ENCODE measurements around the gene CTDSPL2. TPM values are rescaled to one million over a fixed set of nuclear protein-coding genes. Genes with fewer than 3 reads are reported as not detected.

Gene CTDSPL2
- polyA plus RNA-seq, 2 of the 4 experiments (the other 2 are of a cell fraction) = 15.4 to 50.1 TPM

GRCh38 chr15:44535092-44535491 is 107.7 kb downstream of the CTDSPL2 start (continued):
- TF ChIP-seq REST (IDR thresholded peaks at IDR 0.05) = no peak
- no peak for TF ChIP-seq SREBF2 (IDR thresholded peaks at IDR 0.05)
- no peak for TF ChIP-seq CTCF (IDR thresholded peaks at IDR 0.05)
- no peak for TF ChIP-seq FOXS1 (CRISPR knock-in tag; IDR thresholded peaks at IDR 0.05)
- TF ChIP-seq CHD2 (IDR thresholded peaks at IDR 0.05; ENCODE audit: low read length, partially characterized antibody) = no peak
- TF ChIP-seq MAX (IDR thresholded peaks at IDR 0.05) = no peak
- TF ChIP-seq MYC (IDR thresholded peaks at IDR 0.05; ENCODE audit: borderline replicate concordance, low read length) = no peak
- no peak for TF ChIP-seq ZC3H11A (IDR thresholded peaks at IDR 0.05)

- peak overlapping the region; percentile 83 for H3K4me2 ChIP-seq
- CTCF ChIA-PET = interaction anchor here (0.6 to 0.8 kb wide), 2 partner anchors 14 to 23 kb away, joined by 3 to 4 read pairs; no protein-coding TSS in a partner anchor
- POLR2A ChIA-PET = no interaction called here
- H3K27ac ChIP-seq = peak overlapping the region; percentile 99 to 100
- no peak for FAIRE-seq
- H3K4me3 ChIP-seq = peak overlapping the region; percentile 98
- H3K4me1 ChIP-seq = peaks cover 19% of the 10 kb centered on the region
- 65% methylated on average over 36 of the region's 36 CpGs for WGBS (ENCODE audit: missing lambda C conversion rate)
- peak in 1 of 2 experiments; percentile 8; a peak in 2 of 6 replicates for ATAC-seq
- peak in 1 of 2 experiments; percentile 14 for DNase-seq (ENCODE audit: low read depth in 1 of 2, low spot score in 1 of 2)
- no peaks in the 10 kb centered on the region for H3K9me3 ChIP-seq
- TF ChIP-seq FOXS1 (CRISPR knock-in tag; IDR thresholded peaks at IDR 0.05) (no peak), HOXB5 (CRISPR knock-in tag; IDR thresholded peaks at IDR 0.05) (no peak)
These were observed 108.3 kb downstream of the CTDSPL2 start for GRCh38 chr15:44535523-44536301.

- DNase-seq (ENCODE audit: low read depth in 1 of 2, low spot score in 1 of 2) (peak in 1 of 2 experiments; percentile 72), ATAC-seq (peak; percentile 89 to 91), FAIRE-seq (no peak)
- no peaks in the 10 kb centered on the region for H3K9me3 ChIP-seq
- H3K27ac ChIP-seq = peak overlapping the region; percentile 99 to 100
- peak overlapping the region; percentile 83 for H3K4me2 ChIP-seq
- under 1% methylated on average over 31 of the region's 47 CpGs for WGBS (ENCODE audit: missing lambda C conversion rate)
- ChIA-PET CTCF (no interaction called here), POLR2A (interaction anchor here (0.6 to 1.6 kb wide), 10 partner anchors 8 to 736 kb away, joined by 3 to 14 read pairs (median 4); partner anchors contain the start of genes CTDSPL2, GOLM2 and HYPK)
- H3K4me3 ChIP-seq = peak overlapping the region; percentile 98
- H3K4me1 ChIP-seq = peaks cover 26% of the 10 kb centered on the region
- TF ChIP-seq E2F6 (IDR thresholded peaks at IDR 0.05; ENCODE audit: borderline replicate concordance, low read depth) = peak; percentile 60
- TF ChIP-seq HDAC2 (IDR thresholded peaks at IDR 0.05) = no peak
- TF ChIP-seq RCOR1 (IDR thresholded peaks at IDR 0.05; ENCODE audit: low read depth, low read length) = no peak
- TF ChIP-seq PBX3 (IDR thresholded peaks at IDR 0.05) = 0 out of 2 replicates have a peak, but pooled peaks have one; percentile 3
- no peak for TF ChIP-seq RARB (CRISPR knock-in tag; IDR thresholded peaks at IDR 0.05)
- peak; percentile 74; the same call in 1 of the 2 replicates for TF ChIP-seq PHF8 (IDR thresholded peaks at IDR 0.05; ENCODE audit: borderline replicate concordance, low read depth)
- no peak for TF ChIP-seq CTCF (IDR thresholded peaks at IDR 0.05)
- TF ChIP-seq MAX (IDR thresholded peaks at IDR 0.05) = 0 out of 2 replicates have a peak, but pooled peaks have one; percentile 48
- TF ChIP-seq POLR2A (IDR thresholded peaks at IDR 0.05; ENCODE audit: low read length) = peak; percentile 87
These were observed 109.0 kb downstream of the CTDSPL2 start for GRCh38 chr15:44536302-44536961.
